IMR-90 (cell line): ENCODE data around the gene GLRA3. TPM values are rescaled to one million over a fixed set of nuclear protein-coding genes. Genes with fewer than 3 reads are reported as not detected.

Experiments
- ATAC-seq: fragments of 200-7000 bp; cut with Tn5 transposase; 2 replicates; pipeline ENCODE4 v1.9.1; 2020; ENCODE audit warnings: low read depth, mild to moderate bottlenecking, moderate library complexity
- BruUV-seq: library from RNA; stranded (reverse); fragments of 400-500 nt; replicated peaks from 2 replicates; lab custom pipeline; 2021; lab: Mats Ljungman, UMichigan
- CTCF ChIA-PET: fragments of 300-600 bp; formaldehyde crosslinking; extraction: SDS; loops from one replicate; lab custom pipeline; 2021; ENCODE audit warnings: antibody characterized with exemption; lab: Yijun Ruan, JAX
- POLR2A ChIA-PET: fragments of 300-600 bp; sonication (Branson Sonifier 250); formaldehyde crosslinking; loops from one replicate; lab custom pipeline; 2022; ENCODE audit warnings: antibody characterized with exemption; ENCODE audit not compliant: unreplicated experiment; lab: Charles Lee
- DNase-seq: peaks from one replicate; pipeline ENCODE4 v3.0.0; 2013
- H2AFZ ChIP-seq: replicated peaks from 2 replicates; pipeline ENCODE3; 2013; ENCODE audit warnings: low read length, mild to moderate bottlenecking; ENCODE audit not compliant: poor library complexity
- H2AK5ac ChIP-seq: 2 replicates; pipeline ENCODE4 v1.6.1; 2013; ENCODE audit warnings: low read depth, low read length, inconsistent platforms
- H2AK9ac ChIP-seq: replicated peaks from 2 replicates; pipeline ENCODE3; 2013; ENCODE audit warnings: mild to moderate bottlenecking, low read depth, low read length, moderate library complexity; ENCODE audit not compliant: poor library complexity
- H2BK120ac ChIP-seq: 2 replicates; pipeline ENCODE4 v1.6.1; 2013; ENCODE audit warnings: low read depth, low read length, inconsistent platforms
- H2BK15ac ChIP-seq: 3 replicates; pipeline ENCODE4 v1.6.1; 2013; ENCODE audit warnings: low read depth, low read length, inconsistent platforms
- H2BK20ac ChIP-seq: 2 replicates; pipeline ENCODE4 v1.6.1; 2013; ENCODE audit warnings: low read depth, mild to moderate bottlenecking, inconsistent platforms, low read length, moderate library complexity
- H2BK5ac ChIP-seq: 2 replicates; pipeline ENCODE4 v1.6.1; 2013; ENCODE audit warnings: mild to moderate bottlenecking, low read depth, low read length, inconsistent platforms; ENCODE audit not compliant: poor library complexity, severe bottlenecking
- H3K14ac ChIP-seq: replicated peaks from 2 replicates; pipeline ENCODE4 v1.6.1; 2013; ENCODE audit warnings: low read depth, low read length, inconsistent platforms
- H3K18ac ChIP-seq: 2 replicates; pipeline ENCODE4 v1.6.1; 2013; ENCODE audit warnings: low read depth, low read length, control low read depth
- H3K23ac ChIP-seq: 2 replicates; pipeline ENCODE4 v1.6.1; 2013; ENCODE audit warnings: low read depth, low read length, inconsistent platforms
- H3K27ac ChIP-seq: 2 replicates; pipeline ENCODE4 v1.5.1; 2013; ENCODE audit warnings: mild to moderate bottlenecking, control low read depth, low read length; ENCODE audit not compliant: insufficient read depth
- H3K27me3 ChIP-seq: 2 replicates; pipeline ENCODE4 v1.6.1; 2013; ENCODE audit warnings: low read length; ENCODE audit not compliant: control insufficient read depth, insufficient read depth
- H3K36me3 ChIP-seq: 2 replicates; pipeline ENCODE4 v1.6.1; 2013; ENCODE audit warnings: low read length, mixed read lengths; ENCODE audit not compliant: control insufficient read depth, insufficient read depth
- H3K4ac ChIP-seq: 2 replicates; pipeline ENCODE4 v1.6.1; 2013; ENCODE audit warnings: low read depth, low read length, inconsistent platforms
- H3K4me1 ChIP-seq: 2 replicates; pipeline ENCODE4 v1.6.1; 2013; ENCODE audit warnings: low read length, mixed read lengths; ENCODE audit not compliant: control insufficient read depth, insufficient read depth
- H3K4me2 ChIP-seq: 2 replicates; pipeline ENCODE4 v1.6.1; 2013; ENCODE audit warnings: low read depth, mild to moderate bottlenecking, control low read depth, low read length, moderate library complexity
- H3K4me3 ChIP-seq: 2 replicates; pipeline ENCODE4 v1.5.1; 2013; ENCODE audit warnings: low read depth, mild to moderate bottlenecking, control low read depth, low read length, moderate library complexity; ENCODE audit not compliant: insufficient read depth
- H3K56ac ChIP-seq: 2 replicates; pipeline ENCODE4 v1.6.1; 2013; ENCODE audit warnings: low read length, inconsistent platforms; ENCODE audit not compliant: insufficient read depth; ENCODE audit errors: extremely low read depth
- H3K79me1 ChIP-seq, 2 experiments: 2 replicates each; pipeline ENCODE4 v1.6.1; 2013; ENCODE audit warnings: low read length in 2 of 2, inconsistent platforms in 1 of 2, low read depth in 1 of 2
- H3K9ac ChIP-seq: 2 replicates; pipeline ENCODE4 v1.6.1; 2013; ENCODE audit warnings: low read depth, low read length, control low read depth
- H3K9me1 ChIP-seq: 2 replicates; pipeline ENCODE4 v1.6.1; 2013; ENCODE audit warnings: low read length, inconsistent platforms; ENCODE audit not compliant: insufficient read depth
- H3K9me3 ChIP-seq: 2 replicates; pipeline ENCODE4 v1.6.1; 2013; ENCODE audit warnings: low read length; ENCODE audit not compliant: control insufficient read depth, insufficient read depth
- H4K20me1 ChIP-seq: 2 replicates; pipeline ENCODE4 v1.6.1; 2013; ENCODE audit warnings: low read length, inconsistent platforms; ENCODE audit not compliant: insufficient read depth
- H4K5ac ChIP-seq: 2 replicates; pipeline ENCODE4 v1.6.1; 2013; ENCODE audit warnings: mild to moderate bottlenecking, low read depth, low read length, control low read depth
- H4K8ac ChIP-seq, 2 experiments: 2 replicates each; pipeline ENCODE4 v1.6.1; 2013; ENCODE audit warnings: low read depth in 2 of 2, low read length in 2 of 2, control low read depth in 1 of 2, inconsistent platforms in 1 of 2
- H4K91ac ChIP-seq: 2 replicates; pipeline ENCODE4 v1.6.1; 2013; ENCODE audit warnings: low read depth, low read length, inconsistent platforms; ENCODE audit not compliant: insufficient read depth
- BHLHE40 ChIP-seq: fragments of 150-350 bp; IDR thresholded peaks from 2 replicates; pipeline ENCODE4 v1.6.1; 2016; ENCODE audit warnings: mild to moderate bottlenecking, low read depth, low read length
- FOS ChIP-seq: fragments of 150-350 bp; IDR thresholded peaks from 2 replicates; pipeline ENCODE4 v1.6.1; 2016; ENCODE audit warnings: low read depth, low read length
- MXI1 ChIP-seq: IDR thresholded peaks from 2 replicates; pipeline ENCODE4 v1.6.1; 2012; ENCODE audit warnings: low read depth, mild to moderate bottlenecking, low read length, moderate library complexity, borderline replicate concordance
- POLR2A ChIP-seq: IDR thresholded peaks from 2 replicates; pipeline ENCODE4 v1.6.1; 2012; ENCODE audit warnings: mild to moderate bottlenecking, low read depth, low read length
- RAD21 ChIP-seq: IDR thresholded peaks from 2 replicates; pipeline ENCODE4 v1.6.1; 2012; ENCODE audit warnings: low read length, improper control_type of control experiment
- WGBS, 2 experiments: methylation state at CpG; one replicate each; pipeline versions ENCODE4 v1.1.5 to v1.1.7; 2013; ENCODE audit warnings: missing lambda C conversion rate in 2 of 2; ENCODE audit not compliant: insufficient read length in 1 of 2; ENCODE audit errors: extremely low coverage in 2 of 2; 5-methylcytosine and 5-hydroxymethylcytosine counted together
- dilution Hi-C: fragments of 300-500 bp; cut with HindIII; formaldehyde crosslinking; loops from one replicate; pipeline ENCODE4 v1.14.3; 2018; ENCODE audit warnings: low sequenced_read_pairs; ENCODE audit not compliant: unreplicated experiment
- in situ Hi-C: fragments of 300-500 bp; cut with MboI; formaldehyde crosslinking; loops from 3 replicates; pipeline ENCODE4 v1.14.3; 2019; ENCODE audit warnings: low sequenced_read_pairs, inconsistent platforms, mixed read lengths
- intact Hi-C: fragments of 100-400 bp; cut with micrococcal nuclease; formaldehyde crosslinking; loops from 2 replicates; pipeline ENCODE4 v1.10.0; 2022
- polyA plus RNA-seq, 3 experiments: library from polyadenylated mRNA; depleted of rRNA; stranded (reverse); fragments of >200 nt; gene quantifications; 2 replicates each; pipeline ENCODE4 v1.2.3, GENCODE V29; 2012; ENCODE audit warnings: low replicate concordance in 1 of 3
- total RNA-seq: library from RNA; depleted of rRNA; stranded (reverse); fragments of >200 nt; gene quantifications from 2 replicates; pipeline ENCODE4 v1.2.3, GENCODE V29; 2012
- TF ChIP-seq, protein P1 (sequence below): fragments of 150-350 bp; IDR thresholded peaks from 2 replicates; pipeline ENCODE4 v1.6.1; 2017; ENCODE audit warnings: mild to moderate bottlenecking, antibody characterized with exemption, low read length, low read depth
- TF ChIP-seq, protein P2 (sequence below): conservative IDR thresholded peaks from 2 replicates; pipeline ENCODE4 v1.5.1; 2012; ENCODE audit warnings: mild to moderate bottlenecking, low read depth, low read length, improper control_type of control experiment

The GLRA3 gene
- total and polyA plus RNA-seq, 2 of the 4 experiments (the other 2 are of a cell fraction), result not detected

DNA sequence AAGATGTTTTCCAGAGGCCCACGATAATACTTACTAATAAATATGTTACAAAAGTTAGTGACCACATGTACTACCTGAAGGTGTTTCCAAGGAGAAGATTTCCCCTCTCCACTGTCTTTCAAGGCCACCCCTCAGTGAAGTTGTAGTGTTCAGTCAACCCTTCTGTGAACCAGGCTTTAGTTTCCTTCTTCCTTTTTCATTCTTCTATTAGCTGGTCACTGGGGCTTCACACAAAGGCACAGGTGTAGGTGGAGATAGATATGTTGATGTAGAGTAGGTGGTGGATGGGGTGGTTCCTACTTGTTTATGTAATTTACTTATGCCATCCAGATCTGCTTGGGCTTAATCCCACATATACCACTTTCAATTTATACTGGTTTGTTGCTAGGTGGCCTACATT lies 45.9 kb upstream of the GLRA3 start:
- H3K27ac ChIP-seq, result no peak overlapping the region
- TF ChIP-seq, protein P1, sequence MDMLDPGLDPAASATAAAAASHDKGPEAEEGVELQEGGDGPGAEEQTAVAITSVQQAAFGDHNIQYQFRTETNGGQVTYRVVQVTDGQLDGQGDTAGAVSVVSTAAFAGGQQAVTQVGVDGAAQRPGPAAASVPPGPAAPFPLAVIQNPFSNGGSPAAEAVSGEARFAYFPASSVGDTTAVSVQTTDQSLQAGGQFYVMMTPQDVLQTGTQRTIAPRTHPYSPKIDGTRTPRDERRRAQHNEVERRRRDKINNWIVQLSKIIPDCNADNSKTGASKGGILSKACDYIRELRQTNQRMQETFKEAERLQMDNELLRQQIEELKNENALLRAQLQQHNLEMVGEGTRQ, result no peak
- TF ChIP-seq RAD21, result no peak
- TF ChIP-seq MXI1, result no peak
- no peak for TF ChIP-seq POLR2A
- TF ChIP-seq FOS, result no peak
- TF ChIP-seq, protein P2, sequence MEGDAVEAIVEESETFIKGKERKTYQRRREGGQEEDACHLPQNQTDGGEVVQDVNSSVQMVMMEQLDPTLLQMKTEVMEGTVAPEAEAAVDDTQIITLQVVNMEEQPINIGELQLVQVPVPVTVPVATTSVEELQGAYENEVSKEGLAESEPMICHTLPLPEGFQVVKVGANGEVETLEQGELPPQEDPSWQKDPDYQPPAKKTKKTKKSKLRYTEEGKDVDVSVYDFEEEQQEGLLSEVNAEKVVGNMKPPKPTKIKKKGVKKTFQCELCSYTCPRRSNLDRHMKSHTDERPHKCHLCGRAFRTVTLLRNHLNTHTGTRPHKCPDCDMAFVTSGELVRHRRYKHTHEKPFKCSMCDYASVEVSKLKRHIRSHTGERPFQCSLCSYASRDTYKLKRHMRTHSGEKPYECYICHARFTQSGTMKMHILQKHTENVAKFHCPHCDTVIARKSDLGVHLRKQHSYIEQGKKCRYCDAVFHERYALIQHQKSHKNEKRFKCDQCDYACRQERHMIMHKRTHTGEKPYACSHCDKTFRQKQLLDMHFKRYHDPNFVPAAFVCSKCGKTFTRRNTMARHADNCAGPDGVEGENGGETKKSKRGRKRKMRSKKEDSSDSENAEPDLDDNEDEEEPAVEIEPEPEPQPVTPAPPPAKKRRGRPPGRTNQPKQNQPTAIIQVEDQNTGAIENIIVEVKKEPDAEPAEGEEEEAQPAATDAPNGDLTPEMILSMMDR, result no peak
- no peak for TF ChIP-seq BHLHE40
- no peaks in the 10 kb centered on the region for H4K20me1 ChIP-seq
- no peak overlapping the region for H3K9ac ChIP-seq
- intact Hi-C loops (no loop called here), dilution Hi-C loops (no loop called here), in situ Hi-C loops (no loop called here)
- no TSS peak for BruUV-seq
- H4K91ac ChIP-seq, result no peak overlapping the region
- H3K79me1 ChIP-seq, result no peaks in the 10 kb centered on the region
- H2BK15ac ChIP-seq, result no peak overlapping the region
- DNase-seq (no peak), ATAC-seq (no peak)
- H3K56ac ChIP-seq, result no peak overlapping the region
- POLR2A ChIA-PET, result no interaction called here
- H2AFZ ChIP-seq, result no peak overlapping the region
- CTCF ChIA-PET, result no interaction called here
- H2AK5ac ChIP-seq, result no peak overlapping the region
- no peak overlapping the region for H3K4me3 ChIP-seq
- no CpG with 5 or more reads among the region's 1 CpG for WGBS, 2 experiments
- no peak overlapping the region for H3K23ac ChIP-seq
- H3K9me3 ChIP-seq, result peaks cover 5% of the 10 kb centered on the region
- no peak overlapping the region for H2BK20ac ChIP-seq
- no peaks in the 10 kb centered on the region for H3K27me3 ChIP-seq
- H3K36me3 ChIP-seq, result no peaks in the 10 kb centered on the region
- no peak overlapping the region for H4K5ac ChIP-seq
- no peaks in the 10 kb centered on the region for H3K4me1 ChIP-seq
- H4K8ac ChIP-seq, result no peak overlapping the region
- no peak overlapping the region for H3K18ac ChIP-seq
- no peak overlapping the region for H3K14ac ChIP-seq
- no peak overlapping the region for H2BK120ac ChIP-seq
- H3K9me1 ChIP-seq, result no peaks in the 10 kb centered on the region
- no peak overlapping the region for H2AK9ac ChIP-seq
- no peak overlapping the region for H3K4me2 ChIP-seq
- no peak overlapping the region for H3K4ac ChIP-seq
- no peak overlapping the region for H2BK5ac ChIP-seq
